ENCODE results near the gene URI1.
"Not testable (repeated sequence)": the region's sequence is repeated elsewhere in the genome, so short reads cannot be mapped to it uniquely, and the experiment has no call there.

URI1 gene

GRCh38 chr19:30028992-30029343 lies 86.9 kb downstream of the URI1 start:
- no peak for DNase-seq

GRCh38 chr19:30029721-30030510 lies 87.9 kb downstream of the URI1 start:
- no peak for DNase-seq

- DNase-seq, result no peak
These were observed 92.3 kb downstream of the URI1 start for GRCh38 chr19:30034321-30034720.

- DNase-seq, result no peak
These were observed 94.4 kb downstream of the URI1 start for GRCh38 chr19:30036154-30037129.

- no peak for DNase-seq
These were observed 95.8 kb downstream of the URI1 start for GRCh38 chr19:30037835-30038234.

- not testable (repeated sequence) for DNase-seq
These were observed 99.9 kb downstream of the URI1 start for GRCh38 chr19:30041931-30042330.

- DNase-seq, result not testable (repeated sequence)
These were observed 101.0 kb downstream of the URI1 start for GRCh38 chr19:30043008-30043407.

GRCh38 chr19:30044273-30045248 lies 102.5 kb downstream of the URI1 start:
- DNase-seq, result no peak

GRCh38 chr19:30046522-30046921 lies 104.5 kb downstream of the URI1 start:
- peak; percentile 54 for DNase-seq

GRCh38 chr19:30047432-30047831 lies 105.4 kb downstream of the URI1 start:
- no peak for DNase-seq

GRCh38 chr19:30049226-30049625 lies 107.2 kb downstream of the URI1 start:
- DNase-seq, result no peak

- no peak for DNase-seq
These were observed 108.0 kb downstream of the URI1 start for GRCh38 chr19:30049846-30050667.

- DNase-seq, result no peak
These were observed 110.4 kb downstream of the URI1 start for GRCh38 chr19:30052122-30053075.

- no peak for DNase-seq
These were observed 111.5 kb downstream of the URI1 start for GRCh38 chr19:30053558-30053957.

- DNase-seq, result no peak
These were observed 112.2 kb downstream of the URI1 start for GRCh38 chr19:30054210-30054609.

GRCh38 chr19:30056580-30056979 lies 114.5 kb downstream of the URI1 start:
- no peak for DNase-seq

- no peak for DNase-seq
These were observed 117.9 kb downstream of the URI1 start for GRCh38 chr19:30059741-30060457.

GRCh38 chr19:30060531-30061222 lies 118.6 kb downstream of the URI1 start:
- DNase-seq, result no peak
